HEK293 (cell line): ENCODE results near the gene ARHGDIB.

Experiments used
- CTCF ChIA-PET: fragments of 350-600 bp; formaldehyde crosslinking; extraction: SDS; loops from one replicate; lab custom pipeline; 2021; ENCODE audit warnings: antibody characterized with exemption; lab: Yijun Ruan, JAX
- POLR2A ChIA-PET: fragments of 300-600 bp; formaldehyde crosslinking; extraction: SDS; loops from one replicate; lab custom pipeline; 2020; ENCODE audit warnings: antibody characterized with exemption, inconsistent platforms; lab: Yijun Ruan, JAX
- H3K27ac ChIP-seq: fragments of 200-500 bp; sonication (Bioruptor generic); 2 replicates; pipeline ENCODE4 v1.5.1; 2014; ENCODE audit warnings: low read depth, low read length, control low read depth, inconsistent platforms; ENCODE audit errors: extremely low read depth
- H3K36me3 ChIP-seq, 2 experiments: fragments of 200-500 bp in 1 of 2; sonication (Bioruptor generic) in 1 of 2; 1 replicate in 1 of 2; 2 replicates in 1 of 2; pipeline ENCODE4 v1.5.1; 2014 to 2017; ENCODE audit warnings: inconsistent platforms in 2 of 2, low read length in 2 of 2; ENCODE audit not compliant: control insufficient read depth in 2 of 2, insufficient read depth in 1 of 2
- H3K4me1 ChIP-seq: fragments of 200-500 bp; sonication (Bioruptor generic); 2 replicates; pipeline ENCODE4 v1.5.1; 2014; ENCODE audit warnings: mild to moderate bottlenecking, low read length, inconsistent platforms; ENCODE audit not compliant: control insufficient read depth, insufficient read depth
- H3K4me3 ChIP-seq: 2 replicates; pipeline ENCODE4 v1.5.1; 2011; ENCODE audit warnings: low read depth, mild to moderate bottlenecking, control low read depth, low read length, moderate library complexity
- H3K9me3 ChIP-seq: fragments of 200-500 bp; sonication (Bioruptor generic); 2 replicates; pipeline ENCODE4 v1.5.1; 2014; ENCODE audit warnings: low read depth, low read length, inconsistent platforms; ENCODE audit not compliant: control insufficient read depth, insufficient read depth
- GLI4 ChIP-seq: fragments of 450-650 bp; formaldehyde crosslinking; IDR thresholded peaks from 2 replicates; pipeline ENCODE4 v1.5.1; 2016; ENCODE audit warnings: missing biosample characterization, missing genetic modification characterization
- GLIS2 ChIP-seq: fragments of 450-650 bp; formaldehyde crosslinking; IDR thresholded peaks from 2 replicates; pipeline ENCODE4 v1.5.1; 2016; ENCODE audit warnings: missing biosample characterization, missing genetic modification characterization
- KLF16 ChIP-seq: fragments of 450-650 bp; formaldehyde crosslinking; IDR thresholded peaks from 2 replicates; pipeline ENCODE4 v1.5.1; 2017; ENCODE audit warnings: missing biosample characterization, missing genetic modification characterization
- KLF8 ChIP-seq: fragments of 450-650 bp; formaldehyde crosslinking; IDR thresholded peaks from 2 replicates; pipeline ENCODE4 v1.5.1; 2016; ENCODE audit warnings: missing biosample characterization, missing genetic modification characterization
- MZF1 ChIP-seq: fragments of 450-650 bp; formaldehyde crosslinking; IDR thresholded peaks from 2 replicates; pipeline ENCODE4 v1.5.1; 2017; ENCODE audit warnings: missing biosample characterization, missing genetic modification characterization, borderline replicate concordance
- OSR2 ChIP-seq: fragments of 450-650 bp; formaldehyde crosslinking; IDR thresholded peaks from 2 replicates; pipeline ENCODE4 v1.5.1; 2016; ENCODE audit warnings: missing biosample characterization, missing genetic modification characterization
- RBAK ChIP-seq: fragments of 450-650 bp; formaldehyde crosslinking; IDR thresholded peaks from 2 replicates; pipeline ENCODE4 v1.5.1; 2016; ENCODE audit warnings: missing biosample characterization, missing genetic modification characterization
- SALL2 ChIP-seq: fragments of 450-650 bp; formaldehyde crosslinking; IDR thresholded peaks from 2 replicates; pipeline ENCODE4 v1.5.0; 2017; ENCODE audit warnings: missing biosample characterization, mild to moderate bottlenecking, missing genetic modification characterization, borderline replicate concordance
- SCRT1 ChIP-seq: fragments of 450-650 bp; formaldehyde crosslinking; IDR thresholded peaks from 2 replicates; pipeline ENCODE4 v1.5.1; 2016; ENCODE audit warnings: missing biosample characterization, missing genetic modification characterization, borderline replicate concordance
- ZBTB7A ChIP-seq: fragments of 450-650 bp; formaldehyde crosslinking; IDR thresholded peaks from 2 replicates; pipeline ENCODE4 v1.5.1; 2016; ENCODE audit warnings: low read depth, missing biosample characterization, missing genetic modification characterization
- ZBTB8A ChIP-seq: fragments of 450-650 bp; formaldehyde crosslinking; IDR thresholded peaks from 2 replicates; pipeline ENCODE4 v1.5.1; 2016; ENCODE audit warnings: missing biosample characterization, missing genetic modification characterization
- ZFHX2 ChIP-seq: fragments of 450-650 bp; formaldehyde crosslinking; conservative IDR thresholded peaks from 2 replicates; pipeline ENCODE4 v1.5.1; 2016; ENCODE audit warnings: missing biosample characterization, missing genetic modification characterization
- ZNF133 ChIP-seq: fragments of 450-650 bp; formaldehyde crosslinking; IDR thresholded peaks from 2 replicates; pipeline ENCODE4 v1.5.1; 2016; ENCODE audit warnings: missing biosample characterization, missing genetic modification characterization
- ZNF184 ChIP-seq: fragments of 450-650 bp; IDR thresholded peaks from 2 replicates; pipeline ENCODE4 v1.5.1; 2018; ENCODE audit warnings: missing biosample characterization, mild to moderate bottlenecking, missing genetic modification characterization
- ZNF19 ChIP-seq: fragments of 450-650 bp; formaldehyde crosslinking; IDR thresholded peaks from 2 replicates; pipeline ENCODE4; 2016; ENCODE audit warnings: missing biosample characterization, missing genetic modification characterization, low read depth
- ZNF23 ChIP-seq: fragments of 450-650 bp; formaldehyde crosslinking; IDR thresholded peaks from 2 replicates; pipeline ENCODE4 v1.5.1; 2016; ENCODE audit warnings: missing biosample characterization, missing genetic modification characterization, borderline replicate concordance
- ZNF423 ChIP-seq: fragments of 450-650 bp; formaldehyde crosslinking; IDR thresholded peaks from 2 replicates; pipeline ENCODE4 v1.5.1; 2016; ENCODE audit warnings: missing biosample characterization, missing genetic modification characterization
- ZNF433 ChIP-seq: fragments of 450-650 bp; formaldehyde crosslinking; IDR thresholded peaks from 2 replicates; pipeline ENCODE4 v1.5.1; 2016; ENCODE audit warnings: missing biosample characterization, missing genetic modification characterization, low read depth
- ZNF48 ChIP-seq: fragments of 450-650 bp; formaldehyde crosslinking; IDR thresholded peaks from 2 replicates; pipeline ENCODE4 v1.5.1; 2016; ENCODE audit warnings: missing biosample characterization, missing genetic modification characterization
- ZNF514 ChIP-seq: fragments of 450-650 bp; formaldehyde crosslinking; IDR thresholded peaks from 2 replicates; pipeline ENCODE4 v1.5.1; 2016; ENCODE audit warnings: missing biosample characterization, missing genetic modification characterization
- ZNF521 ChIP-seq: fragments of 450-650 bp; formaldehyde crosslinking; IDR thresholded peaks from 2 replicates; pipeline ENCODE4 v1.5.1; 2017; ENCODE audit warnings: missing biosample characterization, mild to moderate bottlenecking, missing genetic modification characterization
- ZNF544 ChIP-seq: fragments of 450-650 bp; formaldehyde crosslinking; IDR thresholded peaks from 2 replicates; pipeline ENCODE4 v1.5.0; 2017; ENCODE audit warnings: missing biosample characterization, missing genetic modification characterization
- ZNF548 ChIP-seq: fragments of 450-650 bp; formaldehyde crosslinking; IDR thresholded peaks from 2 replicates; pipeline ENCODE4 v1.5.1; 2016; ENCODE audit warnings: missing biosample characterization, missing genetic modification characterization
- ZNF580 ChIP-seq: fragments of 450-650 bp; formaldehyde crosslinking; IDR thresholded peaks from 2 replicates; pipeline ENCODE4 v1.5.1; 2016; ENCODE audit warnings: missing biosample characterization, missing genetic modification characterization
- ZNF610 ChIP-seq: fragments of 450-650 bp; formaldehyde crosslinking; IDR thresholded peaks from 2 replicates; pipeline ENCODE4 v1.5.1; 2016; ENCODE audit warnings: missing biosample characterization, missing genetic modification characterization, borderline replicate concordance
- ZNF623 ChIP-seq: fragments of 450-650 bp; formaldehyde crosslinking; IDR thresholded peaks from 2 replicates; pipeline ENCODE4 v1.5.1; 2016; ENCODE audit warnings: missing biosample characterization, missing genetic modification characterization
- ZNF624 ChIP-seq: fragments of 450-650 bp; formaldehyde crosslinking; IDR thresholded peaks from 2 replicates; pipeline ENCODE4 v1.5.1; 2017; ENCODE audit warnings: missing biosample characterization, missing genetic modification characterization
- ZNF654 ChIP-seq: fragments of 450-650 bp; formaldehyde crosslinking; IDR thresholded peaks from 2 replicates; pipeline ENCODE4 v1.5.1; 2016; ENCODE audit warnings: low read depth, missing biosample characterization, missing genetic modification characterization
- ZNF670 ChIP-seq: fragments of 450-650 bp; formaldehyde crosslinking; IDR thresholded peaks from 2 replicates; pipeline ENCODE4 v1.5.1; 2016; ENCODE audit warnings: missing biosample characterization, missing genetic modification characterization, low read depth
- ZNF692 ChIP-seq: fragments of 450-650 bp; formaldehyde crosslinking; IDR thresholded peaks from 2 replicates; pipeline ENCODE4 v1.5.1; 2016; ENCODE audit warnings: missing biosample characterization, missing genetic modification characterization
- ZNF701 ChIP-seq: fragments of 450-650 bp; formaldehyde crosslinking; IDR thresholded peaks from 2 replicates; pipeline ENCODE4 v1.5.1; 2016; ENCODE audit warnings: missing biosample characterization, missing genetic modification characterization
- ZNF747 ChIP-seq: fragments of 450-650 bp; formaldehyde crosslinking; IDR thresholded peaks from 2 replicates; pipeline ENCODE4 v1.5.1; 2016; ENCODE audit warnings: missing biosample characterization, missing genetic modification characterization
- TF ChIP-seq, protein P1 (sequence below): fragments of 450-650 bp; formaldehyde crosslinking; IDR thresholded peaks from 2 replicates; pipeline ENCODE4 v1.5.1; 2016; ENCODE audit warnings: missing biosample characterization, missing genetic modification characterization

The ARHGDIB gene

DNA sequence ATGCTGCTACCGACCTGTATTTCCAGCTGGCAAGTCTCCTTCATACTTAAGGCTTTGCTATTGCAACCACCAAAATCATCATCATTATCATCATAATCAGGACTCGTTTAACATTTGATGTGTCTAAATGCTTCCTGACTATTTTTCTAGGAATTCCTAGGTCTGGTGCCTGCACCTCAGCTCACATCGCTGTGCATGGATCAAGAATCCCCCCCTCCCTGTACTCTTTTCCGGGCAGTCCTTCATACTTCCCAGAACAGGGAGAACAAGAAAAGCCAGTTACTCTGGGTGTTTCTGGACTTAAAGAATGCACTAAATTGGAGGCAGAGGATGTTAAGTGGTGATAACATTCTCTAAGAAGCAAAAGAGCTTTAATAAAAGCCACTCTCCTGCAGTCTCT lies 32.5 kb downstream of the ARHGDIB start:
- H3K27ac ChIP-seq, result no peak overlapping the region
- CTCF ChIA-PET, result interaction anchor here (0.6 to 0.8 kb wide), 3 partner anchors 16 to 340 kb away, joined by 3 read pairs; no protein-coding TSS in a partner anchor
- no peak for TF ChIP-seq ZNF423 (tag by site-specific recombination)
- no peak for TF ChIP-seq ZNF548 (tag by site-specific recombination)
- TF ChIP-seq ZNF623, result no peak
- no peak for TF ChIP-seq ZFHX2 (tag by site-specific recombination)
- TF ChIP-seq ZNF19 (tag by site-specific recombination), result no peak
- TF ChIP-seq ZNF701 (tag by site-specific recombination), result no peak
- no peak for TF ChIP-seq ZBTB7A (tag by site-specific recombination)
- no peak for TF ChIP-seq ZNF580
- no peak for TF ChIP-seq MZF1
- no peak for TF ChIP-seq ZNF48 (tag by site-specific recombination)
- TF ChIP-seq ZBTB8A (tag by site-specific recombination), result no peak
- no peak for TF ChIP-seq KLF8
- no peak for TF ChIP-seq ZNF544 (tag by site-specific recombination)
- TF ChIP-seq GLIS2 (tag by site-specific recombination), result no peak
- no peak for TF ChIP-seq ZNF184 (tag by site-specific recombination)
- no peak for TF ChIP-seq ZNF747
- TF ChIP-seq, all 188 proteins: peak for 0

GRCh38 chr12:14927267-14927666 lies 34.1 kb downstream of the ARHGDIB start:
- no peaks in the 10 kb centered on the region for H3K4me1 ChIP-seq
- no peaks in the 10 kb centered on the region for H3K36me3 ChIP-seq
- no peak for TF ChIP-seq ZNF747
- no peak for TF ChIP-seq OSR2
- no peak for TF ChIP-seq ZNF521 (tag by site-specific recombination)
- no peak for TF ChIP-seq ZNF624 (tag by site-specific recombination)
- TF ChIP-seq ZNF514 (tag by site-specific recombination), result no peak
- no peak for TF ChIP-seq ZNF610 (tag by site-specific recombination)
- TF ChIP-seq, protein P1, sequence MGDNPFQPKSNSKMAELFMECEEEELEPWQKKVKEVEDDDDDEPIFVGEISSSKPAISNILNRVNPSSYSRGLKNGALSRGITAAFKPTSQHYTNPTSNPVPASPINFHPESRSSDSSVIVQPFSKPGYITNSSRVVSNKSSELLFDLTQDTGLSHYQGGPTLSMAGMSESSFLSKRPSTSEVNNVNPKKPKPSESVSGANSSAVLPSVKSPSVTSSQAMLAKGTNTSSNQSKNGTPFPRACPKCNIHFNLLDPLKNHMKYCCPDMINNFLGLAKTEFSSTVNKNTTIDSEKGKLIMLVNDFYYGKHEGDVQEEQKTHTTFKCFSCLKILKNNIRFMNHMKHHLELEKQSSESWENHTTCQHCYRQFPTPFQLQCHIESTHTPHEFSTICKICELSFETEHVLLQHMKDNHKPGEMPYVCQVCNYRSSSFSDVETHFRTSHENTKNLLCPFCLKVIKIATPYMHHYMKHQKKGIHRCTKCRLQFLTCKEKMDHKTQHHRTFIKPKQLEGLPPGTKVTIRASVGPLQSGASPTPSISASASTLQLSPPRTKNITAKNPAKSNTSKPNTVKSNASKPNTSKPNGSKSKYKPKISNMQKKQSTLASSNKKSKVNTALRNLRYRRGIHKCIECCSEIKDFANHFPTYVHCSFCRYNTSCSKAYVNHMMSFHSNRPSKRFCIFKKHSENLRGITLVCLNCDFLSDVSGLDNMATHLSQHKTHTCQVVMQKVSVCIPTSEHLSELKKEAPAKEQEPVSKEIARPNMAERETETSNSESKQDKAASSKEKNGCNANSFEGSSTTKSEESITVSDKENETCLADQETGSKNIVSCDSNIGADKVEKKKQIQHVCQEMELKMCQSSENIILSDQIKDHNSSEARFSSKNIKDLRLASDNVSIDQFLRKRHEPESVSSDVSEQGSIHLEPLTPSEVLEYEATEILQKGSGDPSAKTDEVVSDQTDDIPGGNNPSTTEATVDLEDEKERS (tag by site-specific recombination), result no peak
- TF ChIP-seq SALL2, result no peak
- TF ChIP-seq ZNF133 (tag by site-specific recombination), result no peak
- no peak for TF ChIP-seq ZNF670 (tag by site-specific recombination)
- no peak for TF ChIP-seq KLF16
- no peak for TF ChIP-seq ZNF433 (tag by site-specific recombination)
- TF ChIP-seq ZNF23, result no peak
- no peak for TF ChIP-seq SCRT1
- TF ChIP-seq RBAK (tag by site-specific recombination), result no peak
- TF ChIP-seq ZNF692 (tag by site-specific recombination), result no peak
- TF ChIP-seq GLI4, result no peak
- TF ChIP-seq ZNF654 (tag by site-specific recombination), result no peak
- no peak overlapping the region for H3K4me3 ChIP-seq
- no peaks in the 10 kb centered on the region for H3K9me3 ChIP-seq
- ChIA-PET CTCF (interaction anchor here (0.7 to 1.0 kb wide), 2 partner anchors 9 to 46 kb away, joined by 3 read pairs; no protein-coding TSS in a partner anchor), POLR2A (no interaction called here)
- H3K27ac ChIP-seq, result no peak overlapping the region

More for the DNA sequence above, 32.5 kb downstream of the ARHGDIB start:
- Histone ChIP-seq H3K4me1 (no peaks in the 10 kb centered on the region), H3K36me3 (no peaks in the 10 kb centered on the region), H3K9me3 (no peaks in the 10 kb centered on the region), H3K4me3 (no peak overlapping the region)
- POLR2A ChIA-PET, result no interaction called here
